HL-60 (cell line): ENCODE measurements around the gene CWF19L1.

ENCODE experiments used
- DNase-seq, 2 experiments: peaks; one replicate each; pipeline ENCODE4 v3.0.0-alpha.2; 2010 to 2020; ENCODE audit warnings: low read depth in 1 of 2, low spot score in 1 of 2
- H3K27ac ChIP-seq: fragments of 250-450 bp; sonication (Bioruptor Pico); replicated peaks from 2 replicates; pipeline ENCODE4 v1.5.1; 2020; ENCODE audit warnings: mild to moderate bottlenecking, moderate library complexity
- H3K27me3 ChIP-seq: fragments of 250-450 bp; sonication (Bioruptor Pico); 2 replicates; pipeline ENCODE4 v1.5.1; 2021; ENCODE audit warnings: mild to moderate bottlenecking, moderate library complexity; ENCODE audit not compliant: insufficient read depth, poor library complexity, severe bottlenecking
- H3K4me3 ChIP-seq: replicated peaks from 2 replicates; pipeline ENCODE4 v1.5.1; 2011; ENCODE audit warnings: mild to moderate bottlenecking, control low read depth, low read length; ENCODE audit not compliant: insufficient read depth
- CTCF ChIP-seq: IDR thresholded peaks from one replicate; pipeline ENCODE4 v1.5.1; 2011; ENCODE audit warnings: low read length, control low read depth, inconsistent platforms; ENCODE audit not compliant: insufficient read depth
- GABPA ChIP-seq: IDR thresholded peaks from 2 replicates; pipeline ENCODE4 v1.6.1; 2012; ENCODE audit warnings: low read depth
- POLR2AphosphoS5 ChIP-seq: IDR thresholded peaks from 2 replicates; pipeline ENCODE4 v1.6.1; 2012; ENCODE audit warnings: low read depth
- REST ChIP-seq: IDR thresholded peaks from 2 replicates; pipeline ENCODE4 v1.6.1; 2012; ENCODE audit warnings: low read depth; ENCODE audit not compliant: insufficient replicate concordance
- SPI1 ChIP-seq: IDR thresholded peaks from 2 replicates; pipeline ENCODE4 v1.6.1; 2012; ENCODE audit warnings: low read depth, mild to moderate bottlenecking, borderline replicate concordance

CWF19L1 gene

GRCh38 chr10:100288196-100288595, 20.8 kb upstream of the CWF19L1 start:
- Histone ChIP-seq H3K27ac (no peak overlapping the region), H3K4me3 (no peak overlapping the region), H3K27me3 (no peaks in the 10 kb centered on the region)
- DNase-seq: no peak
- TF ChIP-seq POLR2AphosphoS5 (no peak), REST (no peak), CTCF (no peak), SPI1 (no peak), GABPA (no peak)

GRCh38 chr10:100287756-100288155, 20.3 kb upstream of the CWF19L1 start:
- DNase-seq: no peak
- no peak overlapping the region for H3K27ac ChIP-seq

More at GRCh38 chr10:100287756-100288155, 20.3 kb upstream of the CWF19L1 start:
- Histone ChIP-seq H3K4me3 (no peak overlapping the region), H3K27me3 (no peaks in the 10 kb centered on the region)
- TF ChIP-seq POLR2AphosphoS5 (no peak), SPI1 (no peak), GABPA (no peak), REST (no peak), CTCF (no peak)
